GM12878 (cell line): ENCODE data around the gene PTCH2. TPM values are rescaled to one million over a fixed set of nuclear protein-coding genes. Genes with fewer than 3 reads are reported as not detected.

ENCODE experiments used
- ATAC-seq: fragments of 200-7000 bp; cut with Tn5 transposase; 3 replicates; pipeline ENCODE4 v1.9.1; 2020; ENCODE audit warnings: mild to moderate bottlenecking, moderate library complexity
- BruUV-seq: library from RNA; stranded (reverse); fragments of 400-500 nt; replicated peaks from 2 replicates; lab custom pipeline; 2021; lab: Mats Ljungman, UMichigan
- CTCF ChIA-PET: fragments of 300-600 bp; sonication (Branson Sonifier 250); formaldehyde crosslinking; extraction: SDS; loops from one replicate; lab custom pipeline; 2021; ENCODE audit warnings: inconsistent platforms; lab: Yijun Ruan, JAX
- POLR2A ChIA-PET: fragments of 350-600 bp; formaldehyde crosslinking; extraction: SDS; loops from one replicate; lab custom pipeline; 2021; ENCODE audit warnings: inconsistent platforms; lab: Charles Lee
- RAD21 ChIA-PET: fragments of 300-600 bp; sonication (Branson Sonifier 250); formaldehyde crosslinking; loops from one replicate; lab custom pipeline; 2023; ENCODE audit warnings: antibody characterized with exemption; ENCODE audit not compliant: unreplicated experiment; lab: Charles Lee
- SMC1A ChIA-PET: fragments of 300-600 bp; sonication (Branson Sonifier 250); formaldehyde crosslinking; loops from one replicate; lab custom pipeline; 2023; ENCODE audit not compliant: unreplicated experiment, uncharacterized antibody; lab: Charles Lee
- DNase-seq: peaks from one replicate; pipeline ENCODE4 v3.0.0-alpha.2; 2011; ENCODE audit warnings: low read depth, low spot score
- FAIRE-seq: peaks from 3 replicates; lab custom pipeline; 2011; peaks lifted over from hg19 to GRCh38; lab: Jason Lieb, UNC
- H2AFZ ChIP-seq: 2 replicates; pipeline ENCODE4 v1.6.0; 2011; ENCODE audit warnings: low read depth, low read length, control low read depth; ENCODE audit not compliant: control insufficient read depth
- H3K27ac ChIP-seq: 2 replicates; pipeline ENCODE4 v1.5.1; 2011; ENCODE audit warnings: control low read depth; ENCODE audit not compliant: control insufficient read depth, insufficient read depth
- H3K27me3 ChIP-seq, 2 experiments: replicated peaks in 1 of 2; 2 replicates each; pipeline versions ENCODE4 v1.6.0 to v1.6.1; 2011; ENCODE audit warnings: low read length in 1 of 2; ENCODE audit not compliant: control insufficient read depth in 2 of 2, insufficient read depth in 2 of 2
- H3K36me3 ChIP-seq, 2 experiments: 2 replicates each; pipeline ENCODE4 v1.5.1; 2011; ENCODE audit warnings: low read length in 1 of 2; ENCODE audit not compliant: control insufficient read depth in 2 of 2, insufficient read depth in 2 of 2
- H3K4me1 ChIP-seq: 2 replicates; pipeline ENCODE4 v1.6.1; 2011; ENCODE audit warnings: mild to moderate bottlenecking, low read length, moderate library complexity, mixed read lengths; ENCODE audit not compliant: control insufficient read depth, insufficient read depth
- H3K4me2 ChIP-seq: 2 replicates; pipeline ENCODE4 v1.6.0; 2011; ENCODE audit warnings: control low read depth; ENCODE audit not compliant: control insufficient read depth, insufficient read depth
- H3K4me3 ChIP-seq: fragments of 200-600 bp; sonication (generic); 2 replicates; pipeline ENCODE4 v1.5.1; 2016
- H3K79me2 ChIP-seq: 2 replicates; pipeline ENCODE4 v1.6.0; 2011; ENCODE audit warnings: low read length; ENCODE audit not compliant: control insufficient read depth, insufficient read depth
- H3K9ac ChIP-seq: 2 replicates; pipeline ENCODE4 v1.8.0; 2011; ENCODE audit warnings: low read length, control low read depth, mixed read lengths; ENCODE audit not compliant: control insufficient read depth, insufficient read depth
- H3K9me3 ChIP-seq: replicated peaks from 3 replicates; pipeline ENCODE4 v1.5.1; 2011; ENCODE audit warnings: mild to moderate bottlenecking, low read length; ENCODE audit not compliant: control insufficient read depth, insufficient read depth
- H4K20me1 ChIP-seq: 2 replicates; pipeline ENCODE4 v1.6.0; 2011; ENCODE audit not compliant: control insufficient read depth, insufficient read depth
- BCL3 ChIP-seq: IDR thresholded peaks from 2 replicates; pipeline ENCODE4 v1.6.1; 2011; ENCODE audit warnings: borderline replicate concordance, low read depth, mild to moderate bottlenecking, moderate library complexity, low read length; ENCODE audit not compliant: insufficient read depth, poor library complexity, severe bottlenecking
- JUNB ChIP-seq: IDR thresholded peaks from 2 replicates; pipeline ENCODE4 v1.6.1; 2016; ENCODE audit warnings: antibody characterized with exemption, mild to moderate bottlenecking
- KDM1A ChIP-seq: fragments of 200-600 bp; sonication (generic); IDR thresholded peaks from 2 replicates; pipeline ENCODE4 v1.6.1; 2016; ENCODE audit warnings: borderline replicate concordance
- MTA3 ChIP-seq: IDR thresholded peaks from 2 replicates; pipeline ENCODE4 v1.6.1; 2012; ENCODE audit warnings: low read length, inconsistent platforms, borderline replicate concordance
- MYC ChIP-seq: IDR thresholded peaks from 2 replicates; pipeline ENCODE4 v1.6.1; 2011; ENCODE audit warnings: mild to moderate bottlenecking, low read length, moderate library complexity, inconsistent platforms; ENCODE audit not compliant: insufficient read depth, insufficient replicate concordance, insufficient read length, severe bottlenecking
- NFYB ChIP-seq: IDR thresholded peaks from 2 replicates; pipeline ENCODE4 v1.6.1; 2011; ENCODE audit warnings: low read depth, mild to moderate bottlenecking, low read length, improper control_type of control experiment, moderate library complexity; ENCODE audit not compliant: insufficient read depth
- NR2C1 ChIP-seq: fragments of 450-650 bp; IDR thresholded peaks from 2 replicates; pipeline ENCODE4 v1.6.1; 2017; ENCODE audit warnings: antibody characterized with exemption, mild to moderate bottlenecking, moderate library complexity
- NR2C2 ChIP-seq: IDR thresholded peaks from 2 replicates; pipeline ENCODE4 v1.6.1; 2011; ENCODE audit warnings: borderline replicate concordance, low read depth; ENCODE audit not compliant: control insufficient read depth, insufficient read length
- RB1 ChIP-seq: fragments of 450-650 bp; formaldehyde crosslinking; IDR thresholded peaks from 2 replicates; pipeline ENCODE4 v1.6.1; 2017; ENCODE audit warnings: mild to moderate bottlenecking, borderline replicate concordance
- STAT3 ChIP-seq: IDR thresholded peaks from 2 replicates; pipeline ENCODE4 v1.6.1; 2011; ENCODE audit warnings: low read depth, low read length, improper control_type of control experiment
- TCF12 ChIP-seq: IDR thresholded peaks from 2 replicates; pipeline ENCODE4 v1.6.1; 2011; ENCODE audit warnings: low read depth, mild to moderate bottlenecking, low read length
- TCF3 ChIP-seq: IDR thresholded peaks from 2 replicates; pipeline ENCODE4 v1.6.1; 2012; ENCODE audit warnings: low read depth, mild to moderate bottlenecking, low read length, borderline replicate concordance; ENCODE audit not compliant: insufficient read depth
- WRNIP1 ChIP-seq: IDR thresholded peaks from 2 replicates; pipeline ENCODE4 v1.6.1; 2011; ENCODE audit warnings: low read depth, low read length, improper control_type of control experiment, borderline replicate concordance
- ZNF217 ChIP-seq: fragments of 450-650 bp; IDR thresholded peaks from 2 replicates; pipeline ENCODE4 v1.6.1; 2017; ENCODE audit warnings: antibody characterized with exemption, mild to moderate bottlenecking
- WGBS: methylation state at CpG from one replicate; pipeline ENCODE4 v1.1.6; 2016; ENCODE audit warnings: low lambda C conversion rate; ENCODE audit not compliant: insufficient replicate concordance, insufficient coverage; ENCODE audit errors: missing lambda C conversion rate; 5-methylcytosine and 5-hydroxymethylcytosine counted together
- in situ Hi-C: fragments of 300-500 bp; cut with MboI; formaldehyde crosslinking; loops from 9 replicates; pipeline ENCODE4 v1.14.3; 2018; ENCODE audit warnings: mixed read lengths
- intact Hi-C: fragments of 100-400 bp; cut with micrococcal nuclease; formaldehyde crosslinking; loops from one replicate; pipeline ENCODE4 v1.14.2; 2022; ENCODE audit not compliant: unreplicated experiment
- polyA plus RNA-seq, 11 experiments: library from polyadenylated mRNA; depleted of rRNA in 4 of 11; unstranded in 6 of 11; stranded (reverse) in 5 of 11; fragments of >200 nt; fragmentation: Nextera tagmentation in 4 of 11; fragmentation: Illumina TruSeq in 1 of 11; extraction: Ambion mirVana in 4 of 11; extraction: Trizol in 1 of 11; gene quantifications; 1 replicate in 1 of 11; 2 replicates in 10 of 11; pipeline versions ENCODE4 v1.2.1 to v1.2.3, GENCODE V29; 2011 to 2016; ENCODE audit warnings: inconsistent platforms in 2 of 11, missing spikeins in 2 of 11, low read depth in 1 of 11
- total RNA-seq, 4 experiments: library from RNA; depleted of rRNA in 3 of 4; stranded (reverse); fragments of >200 nt in 3 of 4; fragmentation: Illumina TruSeq in 1 of 4; extraction: Trizol in 1 of 4; gene quantifications; 2 replicates each; pipeline versions ENCODE4 v1.2.1 to v1.2.3, GENCODE V29; 2013 to 2021

Gene PTCH2
- total and polyA plus RNA-seq, 10 of the 15 experiments (the other 5 are each of a cell fraction or from before 2014, with no cell fraction given) = 0.03 to 8.4 (median 0.10) TPM

- ChIA-PET SMC1A (interaction anchor here (1.7 kb wide), 1 partner anchor 29 kb away, joined by 6 read pairs; the partner anchor contains the start of gene PLK3), POLR2A (interaction anchor here (1.3 kb wide), 1 partner anchor 19 kb away, joined by 3 read pairs; no protein-coding TSS in a partner anchor)
- BruUV-seq = no TSS peak
These were observed 14.1 kb downstream of the PTCH2 start for GRCh38 chr1:44828841-44829440.

GRCh38 chr1:44828003-44828651 lies 14.9 kb downstream of the PTCH2 start:
- CTCF ChIA-PET = interaction anchor here (2.3 to 2.9 kb wide), 2 partner anchors 8 to 183 kb away, joined by 6 to 14 read pairs; partner anchors contain the start of gene HECTD3
- 73% methylated on average over 21 of the region's 21 CpGs for WGBS
- in situ Hi-C loops = no loop called here
- no peak for TF ChIP-seq JUNB
- no peak for TF ChIP-seq MTA3
- TF ChIP-seq TCF12 = no peak
- no peak for TF ChIP-seq TCF3
- no peak for TF ChIP-seq ZNF217
- no peak for TF ChIP-seq WRNIP1
- no peak for TF ChIP-seq MYC
- no peak for TF ChIP-seq NFYB
- TF ChIP-seq BCL3 = no peak
- no peak for TF ChIP-seq KDM1A
- TF ChIP-seq NR2C1 = no peak

More at GRCh38 chr1:44828841-44829440, 14.1 kb downstream of the PTCH2 start:
- ChIA-PET RAD21 (no interaction called here), CTCF (interaction anchor here (1.0 to 1.9 kb wide), 3 partner anchors 9 to 100 kb away, joined by 3 to 5 read pairs (median 5); no protein-coding TSS in a partner anchor)
- TF ChIP-seq STAT3 (no peak), NR2C2 (no peak), RB1 (no peak)
- Histone ChIP-seq H3K27ac (no peak overlapping the region), H3K9me3 (no peaks in the 10 kb centered on the region), H2AFZ (no peak overlapping the region), H3K4me1 (no peaks in the 10 kb centered on the region), H3K4me3 (no peak overlapping the region), H3K27me3 (no peaks in the 10 kb centered on the region; a peak in 1 of 4 replicates), H4K20me1 (no peaks in the 10 kb centered on the region), H3K79me2 (no peaks in the 10 kb centered on the region), H3K36me3 (no peaks in the 10 kb centered on the region), H3K4me2 (no peak overlapping the region), H3K9ac (no peak overlapping the region)
- 82% methylated on average over 15 of the region's 15 CpGs for WGBS
- in situ Hi-C loops = no loop called here
- ATAC-seq (no peak), DNase-seq (no peak), FAIRE-seq (no peak)
- intact Hi-C loops = no loop called here

More at GRCh38 chr1:44828003-44828651, 14.9 kb downstream of the PTCH2 start:
- H3K36me3 ChIP-seq = no peaks in the 10 kb centered on the region
- no peaks in the 10 kb centered on the region for H3K4me1 ChIP-seq
- no peak overlapping the region for H2AFZ ChIP-seq
- H3K27ac ChIP-seq = no peak overlapping the region
- ATAC-seq (no peak), FAIRE-seq (no peak), DNase-seq (no peak)
- no TSS peak for BruUV-seq
- POLR2A ChIA-PET = interaction anchor here (1.3 kb wide), 1 partner anchor 18 kb away, joined by 3 read pairs; no protein-coding TSS in a partner anchor
- RAD21 ChIA-PET = no interaction called here
- H3K27me3 ChIP-seq = no peaks in the 10 kb centered on the region; a peak in 1 of 4 replicates
- SMC1A ChIA-PET = interaction anchor here (1.0 kb wide), 1 partner anchor 121 kb away, joined by 3 read pairs; no protein-coding TSS in a partner anchor
- no peaks in the 10 kb centered on the region for H3K9me3 ChIP-seq
- H4K20me1 ChIP-seq = no peaks in the 10 kb centered on the region
- H3K9ac ChIP-seq = no peak overlapping the region
- H3K4me2 ChIP-seq = no peak overlapping the region
- H3K4me3 ChIP-seq = no peak overlapping the region
- no peaks in the 10 kb centered on the region for H3K79me2 ChIP-seq
- intact Hi-C loops = no loop called here
